K562 (cell line): ENCODE results near the gene OR51V1. TPM values are rescaled to one million over a fixed set of nuclear protein-coding genes. Genes with fewer than 3 reads are reported as not detected.

ENCODE experiments used
- CTBP1 ChIP-seq: fragments of 450-650 bp; IDR thresholded peaks from 2 replicates; pipeline ENCODE4 v1.6.1; 2016; ENCODE audit warnings: borderline replicate concordance
- EHMT2 ChIP-seq: fragments of 450-650 bp; IDR thresholded peaks from 2 replicates; pipeline ENCODE4 v1.6.1; 2018; ENCODE audit warnings: antibody characterized with exemption
- ETV6 ChIP-seq, 3 experiments: fragments of 150-350 bp in 1 of 3; sonication (generic) in 1 of 3; formaldehyde crosslinking in 1 of 3; IDR thresholded peaks; 2 replicates each; pipeline versions ENCODE4 v1.6.1 to v1.8.0; 2014 to 2022; ENCODE audit warnings: borderline replicate concordance in 2 of 3, low read depth in 2 of 3, antibody characterized with exemption in 1 of 3, low read length in 1 of 3, mild to moderate bottlenecking in 1 of 3, missing genetic modification reagents in 1 of 3
- FOXK2 ChIP-seq, 2 experiments: fragments of 450-650 bp; IDR thresholded peaks in 1 of 2; conservative IDR thresholded peaks in 1 of 2; 2 replicates each; pipeline ENCODE4 v1.6.1; 2016; ENCODE audit warnings: low read depth in 2 of 2, mild to moderate bottlenecking in 1 of 2
- GABPB1 ChIP-seq: sonication (generic); formaldehyde crosslinking; IDR thresholded peaks from 2 replicates; pipeline ENCODE4 v1.8.0; 2022; ENCODE audit warnings: mild to moderate bottlenecking, missing genetic modification reagents
- GABPB2 ChIP-seq: fragments of 250-450 bp; sonication (Bioruptor Pico); conservative IDR thresholded peaks from 2 replicates; pipeline ENCODE4 v1.5.1; 2021; ENCODE audit warnings: mild to moderate bottlenecking
- HDAC2 ChIP-seq: fragments of 450-650 bp; IDR thresholded peaks from 2 replicates; pipeline ENCODE4 v1.6.1; 2016; ENCODE audit warnings: mild to moderate bottlenecking
- KDM4B ChIP-seq, 2 experiments: fragments of 450-650 bp in 1 of 2; sonication (generic) in 1 of 2; IDR thresholded peaks; 2 replicates each; pipeline ENCODE4 v1.6.1; 2016 to 2017; ENCODE audit warnings: borderline replicate concordance in 2 of 2, antibody characterized with exemption in 1 of 2, low read depth in 1 of 2, mild to moderate bottlenecking in 1 of 2
- L3MBTL2 ChIP-seq: fragments of 450-650 bp; IDR thresholded peaks from 2 replicates; pipeline ENCODE4 v1.6.1; 2016; ENCODE audit warnings: mild to moderate bottlenecking, moderate library complexity
- RBM22 ChIP-seq: fragments of 200-400 bp; formaldehyde crosslinking; IDR thresholded peaks from 2 replicates; pipeline ENCODE4 v1.6.1; 2018; ENCODE audit warnings: low read length, low read depth; ENCODE audit not compliant: poor library complexity, severe bottlenecking
- SMAD1 ChIP-seq: fragments of 150-350 bp; IDR thresholded peaks from 2 replicates; pipeline ENCODE4 v1.6.1; 2014; ENCODE audit warnings: low read length, low read depth; ENCODE audit not compliant: partially characterized antibody
- SMARCE1 ChIP-seq: fragments of 450-650 bp; IDR thresholded peaks from 2 replicates; pipeline ENCODE4 v1.7.1; 2016; ENCODE audit warnings: mild to moderate bottlenecking
- TBP ChIP-seq: optimal IDR thresholded peaks from 2 replicates; pipeline ENCODE3; 2011; ENCODE audit warnings: low read depth, low read length, improper control_type of control experiment
- TCF7 ChIP-seq: sonication (generic); IDR thresholded peaks from 2 replicates; pipeline ENCODE4 v1.6.1; 2016; ENCODE audit warnings: antibody characterized with exemption, borderline replicate concordance
- TRIM28 ChIP-seq: fragments of 450-650 bp; IDR thresholded peaks from 2 replicates; pipeline ENCODE4 v1.6.1; 2017
- ZBED1 ChIP-seq: IDR thresholded peaks from 2 replicates; pipeline ENCODE4 v1.6.1; 2014
- ZNF143 ChIP-seq: sonication (generic); formaldehyde crosslinking; IDR thresholded peaks from 2 replicates; pipeline ENCODE4 v1.9.0; 2022; ENCODE audit warnings: mild to moderate bottlenecking, missing genetic modification reagents
- ZNF436 ChIP-seq: fragments of 250-450, 450-650 bp; sonication (Bioruptor Pico); formaldehyde crosslinking; IDR thresholded peaks from 2 replicates; pipeline ENCODE4 v1.7.0; 2020; ENCODE audit warnings: mild to moderate bottlenecking
- polyA plus RNA-seq, 8 experiments: library from polyadenylated mRNA; depleted of rRNA in 4 of 8; stranded (reverse) in 5 of 8; unstranded in 3 of 8; fragments of >200 nt; fragmentation: Nextera tagmentation in 2 of 8; fragmentation: Illumina TruSeq in 1 of 8; extraction: Ambion mirVana in 2 of 8; extraction: Trizol in 1 of 8; gene quantifications; 2 replicates each; pipeline versions ENCODE4 v1.2.1 to v1.2.3, GENCODE V29; 2011 to 2014; ENCODE audit warnings: inconsistent platforms in 1 of 8, missing spikeins in 1 of 8
- total RNA-seq, 7 experiments: library from RNA; depleted of rRNA in 6 of 7; stranded (reverse); fragments of >200 nt in 6 of 7; fragmentation: Illumina TruSeq in 2 of 7; extraction: Trizol in 2 of 7; gene quantifications; 2 replicates each; pipeline versions ENCODE4 v1.2.1 to v1.2.3, GENCODE V29; 2011 to 2021; ENCODE audit warnings: low replicate concordance in 1 of 7
- TF ChIP-seq, protein P1 (sequence below): fragments of 450-650 bp; IDR thresholded peaks from 2 replicates; pipeline ENCODE4 v1.6.1; 2016; ENCODE audit warnings: missing biosample characterization, missing genetic modification characterization
- TF ChIP-seq, protein P2 (sequence below): fragments of 450-650 bp; IDR thresholded peaks from 2 replicates; pipeline ENCODE4 v1.6.1; 2017; ENCODE audit warnings: antibody characterized with exemption, mild to moderate bottlenecking
- TF ChIP-seq, protein P3 (sequence below): sonication (generic); formaldehyde crosslinking; IDR thresholded peaks from 2 replicates; pipeline ENCODE4 v1.8.0; 2022; ENCODE audit warnings: mild to moderate bottlenecking, missing genetic modification reagents

OR51V1 gene
- total and polyA plus RNA-seq, 9 of the 15 experiments (the other 6 are each of a cell fraction or from before 2014, with no cell fraction given), result not detected

DNA sequence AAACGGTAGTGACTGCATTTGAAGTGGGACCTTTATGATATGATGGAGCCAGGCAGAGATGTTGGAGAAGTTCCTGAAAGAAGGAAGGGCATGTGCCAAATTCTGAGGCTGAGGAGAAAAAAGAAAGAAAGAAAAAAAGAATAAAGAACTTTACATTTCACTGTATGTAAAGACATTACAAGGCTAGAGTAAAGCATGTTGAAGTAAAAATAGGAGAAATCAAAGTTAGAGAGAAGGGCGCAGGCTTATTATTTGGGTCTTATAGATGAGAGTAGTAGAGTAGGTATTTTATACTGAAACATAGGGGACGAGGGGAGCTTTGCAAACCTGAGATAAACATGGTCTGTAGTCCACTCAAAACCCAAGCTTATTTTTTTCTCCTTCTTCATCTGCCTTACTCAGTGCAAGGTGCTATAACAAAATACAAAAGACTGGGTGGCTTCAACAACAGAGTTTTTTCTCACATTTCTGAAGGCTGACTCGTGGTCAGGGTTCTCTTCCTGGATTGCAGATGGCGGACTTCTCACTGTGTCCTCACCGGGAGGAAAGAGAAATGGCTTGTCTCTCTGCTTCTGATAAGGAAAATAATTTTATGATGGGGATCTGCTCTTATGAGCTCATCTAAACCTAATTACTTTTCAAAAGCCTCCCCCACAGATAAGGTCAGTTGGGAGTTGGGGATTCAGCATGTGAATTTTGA is 46.4 kb upstream of the OR51V1 start (continued):
- no peak for TF ChIP-seq ETV6 (IDR thresholded peaks at IDR 0.05; ENCODE audit: borderline replicate concordance in 1 of 2, low read depth in 2 of 2, low read length in 1 of 2)
- TF ChIP-seq ETV6 (CRISPR knock-in tag; IDR thresholded peaks at IDR 0.05; ENCODE audit: borderline replicate concordance), result no peak
- no peak for TF ChIP-seq HDAC2
- peak; percentile 30; the same call in 1 of the 2 replicates for TF ChIP-seq GABPB1 (CRISPR knock-in tag)
- no peak for TF ChIP-seq GABPB2 (CRISPR knock-in tag)
- TF ChIP-seq, protein P1, sequence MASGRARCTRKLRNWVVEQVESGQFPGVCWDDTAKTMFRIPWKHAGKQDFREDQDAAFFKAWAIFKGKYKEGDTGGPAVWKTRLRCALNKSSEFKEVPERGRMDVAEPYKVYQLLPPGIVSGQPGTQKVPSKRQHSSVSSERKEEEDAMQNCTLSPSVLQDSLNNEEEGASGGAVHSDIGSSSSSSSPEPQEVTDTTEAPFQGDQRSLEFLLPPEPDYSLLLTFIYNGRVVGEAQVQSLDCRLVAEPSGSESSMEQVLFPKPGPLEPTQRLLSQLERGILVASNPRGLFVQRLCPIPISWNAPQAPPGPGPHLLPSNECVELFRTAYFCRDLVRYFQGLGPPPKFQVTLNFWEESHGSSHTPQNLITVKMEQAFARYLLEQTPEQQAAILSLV (tag), result no peak
- TF ChIP-seq, protein P2, sequence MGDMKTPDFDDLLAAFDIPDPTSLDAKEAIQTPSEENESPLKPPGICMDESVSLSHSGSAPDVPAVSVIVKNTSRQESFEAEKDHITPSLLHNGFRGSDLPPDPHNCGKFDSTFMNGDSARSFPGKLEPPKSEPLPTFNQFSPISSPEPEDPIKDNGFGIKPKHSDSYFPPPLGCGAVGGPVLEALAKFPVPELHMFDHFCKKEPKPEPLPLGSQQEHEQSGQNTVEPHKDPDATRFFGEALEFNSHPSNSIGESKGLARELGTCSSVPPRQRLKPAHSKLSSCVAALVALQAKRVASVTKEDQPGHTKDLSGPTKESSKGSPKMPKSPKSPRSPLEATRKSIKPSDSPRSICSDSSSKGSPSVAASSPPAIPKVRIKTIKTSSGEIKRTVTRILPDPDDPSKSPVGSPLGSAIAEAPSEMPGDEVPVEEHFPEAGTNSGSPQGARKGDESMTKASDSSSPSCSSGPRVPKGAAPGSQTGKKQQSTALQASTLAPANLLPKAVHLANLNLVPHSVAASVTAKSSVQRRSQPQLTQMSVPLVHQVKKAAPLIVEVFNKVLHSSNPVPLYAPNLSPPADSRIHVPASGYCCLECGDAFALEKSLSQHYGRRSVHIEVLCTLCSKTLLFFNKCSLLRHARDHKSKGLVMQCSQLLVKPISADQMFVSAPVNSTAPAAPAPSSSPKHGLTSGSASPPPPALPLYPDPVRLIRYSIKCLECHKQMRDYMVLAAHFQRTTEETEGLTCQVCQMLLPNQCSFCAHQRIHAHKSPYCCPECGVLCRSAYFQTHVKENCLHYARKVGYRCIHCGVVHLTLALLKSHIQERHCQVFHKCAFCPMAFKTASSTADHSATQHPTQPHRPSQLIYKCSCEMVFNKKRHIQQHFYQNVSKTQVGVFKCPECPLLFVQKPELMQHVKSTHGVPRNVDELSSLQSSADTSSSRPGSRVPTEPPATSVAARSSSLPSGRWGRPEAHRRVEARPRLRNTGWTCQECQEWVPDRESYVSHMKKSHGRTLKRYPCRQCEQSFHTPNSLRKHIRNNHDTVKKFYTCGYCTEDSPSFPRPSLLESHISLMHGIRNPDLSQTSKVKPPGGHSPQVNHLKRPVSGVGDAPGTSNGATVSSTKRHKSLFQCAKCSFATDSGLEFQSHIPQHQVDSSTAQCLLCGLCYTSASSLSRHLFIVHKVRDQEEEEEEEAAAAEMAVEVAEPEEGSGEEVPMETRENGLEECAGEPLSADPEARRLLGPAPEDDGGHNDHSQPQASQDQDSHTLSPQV, result 0 out of 2 replicates have a peak, but pooled peaks have one; percentile 24
- TF ChIP-seq SMARCE1, result 0 out of 2 replicates have a peak, but pooled peaks have one; percentile 31
- no peak for TF ChIP-seq EHMT2
- no peak for TF ChIP-seq SMAD1
- no peak for TF ChIP-seq CTBP1
- no peak for TF ChIP-seq TBP
- TF ChIP-seq FOXK2 (conservative IDR thresholded peaks at IDR 0.05 in 1 of 2, IDR thresholded peaks at IDR 0.05 in 1 of 2; ENCODE audit: low read depth in 2 of 2), result no peak
- no peak for TF ChIP-seq TCF7
- TF ChIP-seq ZNF436, result 0 out of 2 replicates have a peak, but pooled peaks have one; percentile 2
- TF ChIP-seq TRIM28, result no peak
- TF ChIP-seq RBM22, result no peak
- no peak for TF ChIP-seq KDM4B (IDR thresholded peaks at IDR 0.05; ENCODE audit: borderline replicate concordance in 2 of 2, low read depth in 1 of 2)
- TF ChIP-seq ZBED1, result no peak
- TF ChIP-seq, protein P3, sequence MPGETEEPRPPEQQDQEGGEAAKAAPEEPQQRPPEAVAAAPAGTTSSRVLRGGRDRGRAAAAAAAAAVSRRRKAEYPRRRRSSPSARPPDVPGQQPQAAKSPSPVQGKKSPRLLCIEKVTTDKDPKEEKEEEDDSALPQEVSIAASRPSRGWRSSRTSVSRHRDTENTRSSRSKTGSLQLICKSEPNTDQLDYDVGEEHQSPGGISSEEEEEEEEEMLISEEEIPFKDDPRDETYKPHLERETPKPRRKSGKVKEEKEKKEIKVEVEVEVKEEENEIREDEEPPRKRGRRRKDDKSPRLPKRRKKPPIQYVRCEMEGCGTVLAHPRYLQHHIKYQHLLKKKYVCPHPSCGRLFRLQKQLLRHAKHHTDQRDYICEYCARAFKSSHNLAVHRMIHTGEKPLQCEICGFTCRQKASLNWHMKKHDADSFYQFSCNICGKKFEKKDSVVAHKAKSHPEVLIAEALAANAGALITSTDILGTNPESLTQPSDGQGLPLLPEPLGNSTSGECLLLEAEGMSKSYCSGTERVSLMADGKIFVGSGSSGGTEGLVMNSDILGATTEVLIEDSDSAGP (CRISPR knock-in tag), result no peak
- 0 out of 2 replicates have a peak, but pooled peaks have one; percentile 38 for TF ChIP-seq L3MBTL2
- no peak for TF ChIP-seq ZNF143 (CRISPR knock-in tag)
